Gastroesophageal sphincter (tissue), 4 donors: ENCODE data around the gene IPCEF1. TPM values are rescaled to one million over a fixed set of nuclear protein-coding genes. Genes with fewer than 3 reads are reported as not detected.
"Not testable (repeated sequence)": the region's sequence is repeated elsewhere in the genome, so short reads cannot be mapped to it uniquely, and the experiment has no call there.

ENCODE experiments used
- ATAC-seq: fragments of 150-250 bp; one replicate; pipeline ENCODE4 v1.9.1; 2016; ENCODE audit warnings: mild to moderate bottlenecking, moderate library complexity
- H3K27ac ChIP-seq, 4 donors: fragments of 200-600 bp; sonication (generic) in 3 of 4; 1 replicate in 3 of 4; 2 replicates in 1 of 4; pipeline ENCODE4 v1.5.1; 2016 to 2019
- H3K27me3 ChIP-seq: fragments of 200-600 bp; sonication (generic); one replicate; pipeline ENCODE4 v1.5.1; 2019
- H3K36me3 ChIP-seq, 2 donors: fragments of 200-600 bp; sonication (generic); one replicate each; pipeline ENCODE4 v1.5.1; 2019; ENCODE audit warnings: control low read depth in 1 of 2
- H3K4me1 ChIP-seq, 3 donors: fragments of 200-600 bp; sonication (generic); 1 replicate in 2 of 3; 2 replicates in 1 of 3; pipeline ENCODE4 v1.5.1; 2016 to 2019; ENCODE audit warnings: control low read depth in 2 of 3
- H3K4me3 ChIP-seq, 2 donors: fragments of 200-600 bp; sonication (generic); one replicate each; pipeline ENCODE4 v1.5.1; 2019; ENCODE audit warnings: mild to moderate bottlenecking in 1 of 2, moderate library complexity in 1 of 2
- H3K9me3 ChIP-seq, 3 donors: fragments of 200-600 bp; sonication (generic); one replicate each; pipeline ENCODE4 v1.5.1; 2017 to 2019; ENCODE audit warnings: control low read depth in 2 of 3
- EP300 ChIP-seq: sonication (generic); formaldehyde crosslinking; IDR thresholded peaks from one replicate; pipeline ENCODE4 v1.6.1; 2017; ENCODE audit warnings: antibody characterized with exemption, mild to moderate bottlenecking
- POLR2A ChIP-seq, 2 donors: fragments of 450-650 bp; IDR thresholded peaks; one replicate each; pipeline ENCODE4 v1.6.1; 2017; ENCODE audit warnings: antibody characterized with exemption in 2 of 2, mild to moderate bottlenecking in 2 of 2, moderate library complexity in 1 of 2
- POLR2AphosphoS5 ChIP-seq: sonication (generic); formaldehyde crosslinking; IDR thresholded peaks from one replicate; pipeline ENCODE4 v1.6.1; 2017; ENCODE audit warnings: antibody characterized with exemption
- WGBS, 2 donors: methylation state at CpG; one replicate each; pipeline ENCODE4 v1.1.5; 2018; ENCODE audit warnings: low coverage in 1 of 2; 5-methylcytosine and 5-hydroxymethylcytosine counted together
- total RNA-seq, 4 donors: library from RNA; depleted of rRNA; stranded (reverse); fragments of >200 nt; gene quantifications; one replicate each; pipeline ENCODE4 v1.1.0, GENCODE V29; 2016
- TF ChIP-seq, protein P1 (sequence below), 4 experiments: fragments of 200-600 bp in 2 of 4; fragments of 450-650 bp in 2 of 4; sonication (generic) in 1 of 4; IDR thresholded peaks; one replicate each; pipeline ENCODE4 v1.5.1; 2017 to 2019; ENCODE audit warnings: antibody characterized with exemption in 4 of 4, mild to moderate bottlenecking in 2 of 4, moderate library complexity in 2 of 4

The IPCEF1 gene
- total RNA-seq, 4 donors from 2014 or later, result 0.27 to 7.3 (median 1.2) TPM

DNA sequence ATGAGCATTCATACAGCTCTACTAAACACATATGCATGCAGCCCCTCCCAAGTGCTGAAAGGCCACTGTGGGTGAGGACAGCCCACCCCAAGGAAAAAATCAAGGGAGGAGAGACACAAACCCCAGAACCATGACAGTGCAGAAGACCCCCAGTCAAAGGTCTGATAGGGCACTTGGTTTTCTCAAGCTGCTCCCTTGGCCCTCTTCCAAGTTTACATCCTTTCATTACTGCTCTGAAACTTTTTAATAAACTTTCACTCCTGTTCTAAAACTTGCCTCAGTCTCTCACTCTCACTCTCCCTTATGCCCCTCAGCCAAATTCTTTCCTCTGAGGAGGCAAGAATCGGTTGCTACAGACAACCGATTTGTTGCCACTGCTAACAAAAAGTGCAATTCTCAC is 24.9 kb downstream of the IPCEF1 start:
- Histone ChIP-seq H3K27me3 (no peaks in the 10 kb centered on the region), H3K4me3 (no peak overlapping the region), H3K36me3 (no peaks in the 10 kb centered on the region), H3K9me3 (no peaks in the 10 kb centered on the region), H3K4me1 (no peaks in the 10 kb centered on the region), H3K27ac (no peak overlapping the region)
- TF ChIP-seq, protein P1, sequence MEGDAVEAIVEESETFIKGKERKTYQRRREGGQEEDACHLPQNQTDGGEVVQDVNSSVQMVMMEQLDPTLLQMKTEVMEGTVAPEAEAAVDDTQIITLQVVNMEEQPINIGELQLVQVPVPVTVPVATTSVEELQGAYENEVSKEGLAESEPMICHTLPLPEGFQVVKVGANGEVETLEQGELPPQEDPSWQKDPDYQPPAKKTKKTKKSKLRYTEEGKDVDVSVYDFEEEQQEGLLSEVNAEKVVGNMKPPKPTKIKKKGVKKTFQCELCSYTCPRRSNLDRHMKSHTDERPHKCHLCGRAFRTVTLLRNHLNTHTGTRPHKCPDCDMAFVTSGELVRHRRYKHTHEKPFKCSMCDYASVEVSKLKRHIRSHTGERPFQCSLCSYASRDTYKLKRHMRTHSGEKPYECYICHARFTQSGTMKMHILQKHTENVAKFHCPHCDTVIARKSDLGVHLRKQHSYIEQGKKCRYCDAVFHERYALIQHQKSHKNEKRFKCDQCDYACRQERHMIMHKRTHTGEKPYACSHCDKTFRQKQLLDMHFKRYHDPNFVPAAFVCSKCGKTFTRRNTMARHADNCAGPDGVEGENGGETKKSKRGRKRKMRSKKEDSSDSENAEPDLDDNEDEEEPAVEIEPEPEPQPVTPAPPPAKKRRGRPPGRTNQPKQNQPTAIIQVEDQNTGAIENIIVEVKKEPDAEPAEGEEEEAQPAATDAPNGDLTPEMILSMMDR (IDR thresholded peaks at IDR 0.05), result no peak
- TF ChIP-seq EP300 (no peak), POLR2AphosphoS5 (no peak), POLR2A (IDR thresholded peaks at IDR 0.05) (no peak)
- no peak for ATAC-seq
- 80 to 100% methylated on average over 1 to 2 of the region's 2 CpGs for WGBS, 2 donors

DNA sequence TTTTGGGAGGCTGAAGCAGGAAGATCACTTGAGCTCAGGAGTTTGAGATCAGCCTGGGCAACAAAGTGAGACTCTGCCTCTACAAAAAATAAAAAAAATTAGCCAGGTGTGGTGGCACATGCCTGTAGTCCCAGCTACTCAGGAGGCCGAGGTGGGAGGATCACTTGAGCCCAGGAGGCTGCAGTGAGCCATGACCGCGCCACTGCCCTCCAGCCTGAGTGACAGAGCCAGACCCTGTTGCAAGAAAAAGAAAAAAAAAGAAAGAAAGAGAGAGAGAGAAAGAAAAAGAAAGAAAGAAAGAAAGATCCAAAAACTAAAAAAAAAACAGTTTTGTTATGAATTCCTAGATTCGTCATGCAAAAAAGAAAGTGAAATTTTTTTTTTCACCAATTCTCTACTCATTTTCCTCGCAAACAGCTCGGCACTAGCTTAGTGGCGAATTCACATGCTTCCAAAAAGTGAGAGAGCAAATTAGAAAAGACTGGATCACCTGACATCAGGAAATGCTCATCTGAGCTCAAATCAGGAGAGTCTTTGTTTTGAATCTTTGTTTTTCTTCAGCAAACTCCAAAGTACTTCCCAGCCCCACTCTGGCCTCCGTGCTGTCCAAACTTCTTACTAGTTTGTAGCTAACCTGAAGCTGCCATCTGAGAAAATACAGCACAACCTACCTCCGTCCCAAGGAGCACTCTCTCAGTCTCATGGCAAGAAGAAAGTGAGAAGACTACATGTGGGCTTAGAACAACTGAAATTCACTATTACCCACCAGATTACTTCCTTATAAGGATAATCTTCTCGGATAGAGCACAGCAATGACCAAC is 27.0 kb downstream of the IPCEF1 start:
- no peak for ATAC-seq
- Histone ChIP-seq H3K27ac (no peak overlapping the region), H3K27me3 (no peaks in the 10 kb centered on the region), H3K4me1 (no peaks in the 10 kb centered on the region), H3K36me3 (no peaks in the 10 kb centered on the region), H3K4me3 (peak overlapping the region in 1 of 2 donors; percentile 6), H3K9me3 (no peaks in the 10 kb centered on the region)
- TF ChIP-seq POLR2A (IDR thresholded peaks at IDR 0.05), result no peak
- no peak for TF ChIP-seq POLR2AphosphoS5
- WGBS, 2 donors, result 72 to 76% methylated on average over 9 to 10 of the region's 10 CpGs

- H3K4me3 ChIP-seq, H3K9me3 ChIP-seq, H3K27ac ChIP-seq, H3K4me1 ChIP-seq, H3K27me3 ChIP-seq, ATAC-seq, H3K36me3 ChIP-seq: not testable (repeated sequence)
- WGBS, 2 donors, result 91% methylated on average over 1 of the region's 1 CpG; no CpG with 5 or more reads in 1 of the 2 donors
Measured at GRCh38 chr6:154327313-154327712, 29.3 kb downstream of the IPCEF1 start.

- Histone ChIP-seq H3K4me1 (no peaks in the 10 kb centered on the region), H3K27ac (no peak overlapping the region), H3K9me3 (no peaks in the 10 kb centered on the region), H3K4me3 (no peak overlapping the region), H3K36me3 (no peaks in the 10 kb centered on the region), H3K27me3 (no peaks in the 10 kb centered on the region)
- TF ChIP-seq, protein P1 (IDR thresholded peaks at IDR 0.05), result no peak
- TF ChIP-seq EP300, result no peak
- no peak for TF ChIP-seq POLR2A (IDR thresholded peaks at IDR 0.05)
- no peak for TF ChIP-seq POLR2AphosphoS5
- no peak for ATAC-seq
Measured at GRCh38 chr6:154325142-154325541, 31.5 kb downstream of the IPCEF1 start.

- Histone ChIP-seq H3K27me3 (no peaks in the 10 kb centered on the region), H3K9me3 (no peaks in the 10 kb centered on the region), H3K36me3 (no peaks in the 10 kb centered on the region), H3K4me1 (no peaks in the 10 kb centered on the region), H3K4me3 (no peak overlapping the region), H3K27ac (no peak overlapping the region)
- 61 to 71% methylated on average over 3 of the region's 3 CpGs for WGBS, 2 donors
- TF ChIP-seq EP300, result no peak
- TF ChIP-seq POLR2AphosphoS5, result no peak
- TF ChIP-seq, protein P1 (IDR thresholded peaks at IDR 0.05), result no peak
- TF ChIP-seq POLR2A (IDR thresholded peaks at IDR 0.05), result no peak
- no peak for ATAC-seq
Measured at GRCh38 chr6:154320181-154320580, 36.4 kb downstream of the IPCEF1 start.

- TF ChIP-seq, protein P1 (IDR thresholded peaks at IDR 0.05), result no peak
- TF ChIP-seq POLR2AphosphoS5 (no peak), POLR2A (IDR thresholded peaks at IDR 0.05) (no peak), EP300 (no peak)
- no peak overlapping the region for H3K27ac ChIP-seq
- H3K4me3 ChIP-seq, result no peak overlapping the region
- 23 to 35% methylated on average over 5 to 8 of the region's 8 CpGs for WGBS, 2 donors
- H3K27me3 ChIP-seq, result no peaks in the 10 kb centered on the region
- ATAC-seq, result no peak
- H3K36me3 ChIP-seq, result no peaks in the 10 kb centered on the region
- H3K9me3 ChIP-seq, result no peaks in the 10 kb centered on the region
- H3K4me1 ChIP-seq, result no peaks in the 10 kb centered on the region
Measured at GRCh38 chr6:154319231-154319858, 37.3 kb downstream of the IPCEF1 start.
